GM12891 (cell line): ENCODE measurements around the gene PRKN.

Experiments
- PAX5 ChIP-seq: IDR thresholded peaks from 2 replicates; pipeline ENCODE4 v1.6.1; 2011; ENCODE audit warnings: low read length, moderate library complexity, mild to moderate bottlenecking; ENCODE audit not compliant: insufficient read depth, severe bottlenecking
- POLR2A ChIP-seq: IDR thresholded peaks from 2 replicates; pipeline ENCODE4 v1.6.1; 2011; ENCODE audit warnings: low read depth, low read length, control low read depth
- POLR2AphosphoS5 ChIP-seq: IDR thresholded peaks from 2 replicates; pipeline ENCODE4 v1.6.1; 2011; ENCODE audit warnings: low read depth, low read length, control low read depth
- TAF1 ChIP-seq: IDR thresholded peaks from 2 replicates; pipeline ENCODE4 v1.6.1; 2011; ENCODE audit warnings: low read depth, low read length, control low read depth

GRCh38 chr6:161598896-161599295, 1128.7 kb downstream of the PRKN start:
- TF ChIP-seq POLR2AphosphoS5 (no peak), POLR2A (no peak), PAX5 (no peak), TAF1 (no peak)
